Ammon's horn (tissue), 1 donor: Measurements from ENCODE around the gene PKHD1.
"Not testable (repeated sequence)": the region's sequence is repeated elsewhere in the genome, so short reads cannot be mapped to it uniquely, and the experiment has no call there.

ENCODE experiments used
- DNase-seq: peaks from one replicate; pipeline ENCODE4 v3.0.0-alpha.2; 2016; ENCODE audit warnings: low spot score

PKHD1 gene

DNA sequence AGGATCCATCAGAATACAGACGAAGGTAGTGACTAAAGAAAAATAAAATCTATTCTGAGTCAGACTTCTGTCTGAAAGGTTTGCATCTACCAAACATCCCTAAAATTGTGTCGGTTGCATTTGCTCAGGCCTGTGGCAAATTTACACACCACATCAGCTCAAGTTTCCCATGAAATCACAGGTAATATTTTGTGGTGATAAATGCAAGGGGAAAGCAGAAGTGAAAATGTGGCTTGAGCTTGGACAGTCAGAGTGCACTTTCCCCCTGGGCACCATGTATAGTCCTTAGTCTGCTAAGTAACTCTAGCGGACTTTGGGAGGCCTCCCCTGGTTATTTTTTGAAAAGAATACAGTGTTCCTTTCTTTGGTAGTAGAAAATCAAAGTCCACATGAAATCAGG, 159.1 kb downstream of the PKHD1 start:
- DNase-seq = no peak

DNA sequence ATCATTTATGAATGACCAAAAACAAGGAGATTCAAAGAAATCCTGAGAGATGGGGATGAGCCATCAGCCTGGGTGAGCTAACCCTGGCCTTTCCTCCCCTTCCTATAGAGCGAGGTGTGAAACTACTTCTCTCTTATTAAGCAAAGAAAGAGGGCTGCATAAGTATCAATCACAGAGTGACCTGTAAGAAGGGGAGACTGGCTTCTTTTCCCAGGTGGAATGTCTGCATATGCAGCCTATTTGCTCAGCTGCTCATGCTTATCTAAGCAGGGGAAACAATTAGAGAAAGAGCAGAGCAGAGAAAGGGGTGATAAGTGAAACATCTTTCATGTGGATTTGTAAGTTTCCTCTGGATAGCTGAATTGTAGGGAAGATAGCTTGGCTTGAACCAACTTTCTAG, 160.0 kb downstream of the PKHD1 start:
- DNase-seq = no peak

DNA sequence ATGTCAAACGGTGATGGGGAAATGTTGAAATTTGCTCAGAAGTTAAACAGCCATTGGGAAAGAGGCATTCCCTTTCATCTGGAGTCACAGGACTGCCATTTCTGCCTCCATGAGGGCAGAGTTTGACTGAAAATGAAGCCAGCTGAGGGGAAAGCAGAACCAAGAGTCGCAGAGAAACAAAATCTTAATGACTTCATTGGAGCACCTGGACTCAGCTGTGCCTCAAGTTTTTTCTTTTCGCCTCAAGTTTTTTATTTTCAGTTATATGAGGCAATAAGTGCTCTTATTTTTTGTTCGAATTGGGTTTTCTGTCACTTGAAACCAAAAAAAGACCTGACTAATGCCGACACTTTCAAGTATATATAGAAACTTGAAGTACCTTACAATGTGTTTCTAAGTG, 161.3 kb downstream of the PKHD1 start:
- DNase-seq = no peak

DNA sequence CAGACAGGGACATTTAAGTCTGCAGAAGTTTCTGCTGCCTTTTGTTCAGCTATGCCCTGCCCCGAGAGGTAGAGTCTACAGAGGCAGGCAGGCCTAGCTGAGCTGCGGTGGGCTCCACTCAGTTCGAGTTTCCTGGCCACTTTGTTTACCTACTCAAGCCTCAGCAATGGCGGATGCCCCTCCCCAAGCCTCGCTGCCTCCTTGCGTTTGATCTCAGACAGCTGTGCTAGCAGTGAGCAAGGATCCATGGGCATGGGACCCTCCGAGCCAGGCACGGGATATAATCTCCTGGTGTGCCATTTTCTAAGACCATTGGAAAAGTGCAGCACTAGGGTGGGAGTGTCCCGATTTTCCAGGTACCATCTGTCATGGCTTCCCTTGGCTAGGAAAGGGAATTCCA, 164.9 kb downstream of the PKHD1 start:
- DNase-seq = not testable (repeated sequence)

DNA sequence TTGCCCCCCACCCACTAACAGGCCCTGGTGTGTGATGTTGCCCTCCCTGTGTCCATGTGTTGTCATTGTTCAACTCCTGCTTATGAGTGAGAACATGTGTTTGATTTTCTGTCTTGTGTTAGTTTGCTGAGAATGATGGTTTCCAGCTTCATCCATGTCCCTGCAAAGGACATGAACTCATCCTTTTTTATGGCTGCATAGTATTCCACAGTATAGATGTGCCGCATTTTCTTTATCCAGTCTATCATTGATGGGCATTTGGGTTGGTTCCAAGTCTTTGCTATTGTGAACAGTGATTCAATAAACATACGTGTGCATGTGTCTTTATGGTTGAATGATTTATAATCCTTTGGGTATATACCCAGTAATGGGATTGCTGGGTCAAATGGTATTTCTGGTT, 169.1 kb downstream of the PKHD1 start:
- not testable (repeated sequence) for DNase-seq

DNA sequence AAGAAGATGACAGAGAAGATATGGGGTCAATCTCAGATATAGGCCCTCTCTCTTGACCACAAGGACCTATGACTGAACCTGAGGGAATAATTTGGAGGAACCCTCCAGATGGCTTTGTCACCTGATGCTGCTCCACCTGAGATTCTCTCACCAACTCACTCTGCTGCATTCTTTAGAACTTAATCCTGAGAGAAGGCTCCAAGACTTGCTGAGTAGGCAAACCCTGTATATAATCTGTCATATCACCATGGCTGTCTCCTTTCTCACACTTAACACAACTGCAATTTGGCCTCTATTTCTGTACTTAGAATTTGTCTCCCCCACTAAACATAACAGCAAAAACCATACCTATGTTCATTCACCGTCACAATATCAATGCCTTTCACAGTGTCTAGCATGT, 172.3 kb downstream of the PKHD1 start:
- no peak for DNase-seq

DNA sequence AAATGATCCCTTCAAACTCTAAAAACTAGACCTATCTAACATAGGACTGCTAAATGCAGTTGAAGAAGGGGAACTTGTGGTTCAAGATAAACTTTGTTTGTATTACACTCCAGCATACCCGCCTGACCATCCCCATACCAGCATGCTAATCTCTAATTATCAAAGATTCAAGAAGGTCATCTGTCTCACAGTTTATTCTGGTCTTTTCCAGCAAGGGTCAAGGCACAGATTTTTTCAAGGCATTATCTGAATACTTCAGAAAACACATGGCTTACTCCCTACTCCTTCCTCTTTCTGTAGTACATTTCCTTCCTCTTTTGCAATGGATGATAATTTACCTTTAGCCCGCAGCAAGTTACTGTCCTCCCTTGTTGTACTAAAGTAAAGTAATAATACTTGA, 174.1 kb downstream of the PKHD1 start:
- no peak for DNase-seq

DNA sequence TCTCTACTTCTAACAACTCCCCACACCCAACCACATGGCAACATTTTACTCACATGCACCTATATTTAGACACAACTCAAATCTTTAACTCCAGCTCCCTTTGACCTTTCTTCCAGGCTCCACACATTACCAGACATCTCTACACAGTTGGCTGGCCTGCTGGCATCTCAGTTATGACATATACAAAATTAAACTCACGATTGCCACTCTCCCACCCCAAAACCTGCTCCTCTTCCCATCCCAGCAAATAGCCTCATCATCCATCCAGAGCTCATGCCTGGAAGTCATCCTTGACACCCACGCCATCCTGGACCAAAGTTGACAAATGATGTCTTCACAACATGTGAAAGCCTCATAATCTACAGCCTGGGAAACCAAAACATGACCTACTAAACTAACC, 176.6 kb downstream of the PKHD1 start:
- DNase-seq = no peak

DNA sequence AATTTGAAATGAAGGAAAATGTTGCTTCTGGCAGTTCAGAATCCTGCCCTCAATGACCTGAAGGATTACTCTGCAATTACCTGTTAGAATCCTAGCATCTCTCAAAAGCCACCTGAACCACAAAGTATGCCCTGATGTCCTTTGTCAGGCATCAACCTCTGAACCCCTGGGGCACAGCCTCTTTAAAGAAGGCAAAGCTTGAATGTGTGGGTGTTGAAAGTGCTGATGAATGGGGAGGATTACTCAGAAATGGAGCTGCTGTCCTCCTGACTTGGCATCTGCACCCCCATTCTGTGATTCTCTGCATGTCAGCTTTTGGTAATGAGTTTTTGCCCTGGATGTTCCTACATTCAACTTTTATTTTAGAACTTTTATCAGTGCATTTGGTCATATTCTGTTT, 179.2 kb downstream of the PKHD1 start:
- no peak for DNase-seq

DNA sequence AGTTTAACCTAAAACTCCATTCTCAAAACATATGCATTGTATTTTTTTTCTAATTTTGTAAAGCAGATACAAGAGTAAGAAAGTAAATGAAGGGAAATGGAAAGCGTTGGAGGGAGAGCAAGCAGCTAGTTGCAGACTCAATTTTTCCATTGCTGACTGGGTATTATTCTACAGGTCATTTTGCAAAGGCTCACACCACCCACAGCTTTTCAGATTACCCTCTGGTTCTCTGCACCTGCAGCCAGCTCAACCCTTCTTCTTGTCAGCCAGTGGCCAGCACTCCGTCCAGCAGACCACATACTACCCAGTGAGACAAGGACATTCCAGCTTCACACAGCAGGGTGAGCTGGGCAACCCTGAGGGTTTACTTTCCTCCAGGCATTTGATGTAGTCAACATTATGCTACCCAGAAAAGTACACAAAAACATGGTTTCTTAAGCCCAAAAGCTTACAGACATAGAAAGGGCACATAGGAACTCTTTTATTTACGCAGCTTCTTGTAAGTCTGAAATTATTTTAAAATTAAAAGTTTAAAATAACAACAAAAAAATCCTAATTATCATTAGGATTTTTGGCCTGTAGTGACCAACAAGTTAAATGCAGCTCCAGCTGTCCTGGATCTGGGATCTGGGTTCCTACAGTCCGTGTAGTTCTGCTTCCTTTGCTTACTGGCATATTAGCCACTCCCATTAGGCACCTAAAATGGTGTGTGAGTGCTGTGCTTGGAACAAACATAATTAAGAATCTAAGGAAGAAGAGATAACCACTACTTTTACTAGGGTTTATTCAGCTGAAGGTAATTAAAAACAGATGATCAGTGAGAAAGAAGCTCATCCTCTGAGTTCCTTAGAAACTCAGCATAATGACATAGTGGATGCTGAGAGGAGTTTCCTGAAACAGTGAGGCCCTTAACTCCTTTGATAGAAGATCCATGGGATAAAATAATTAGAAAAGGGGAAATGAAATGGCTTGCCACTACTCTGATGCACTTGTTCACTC, 185.3 kb downstream of the PKHD1 start:
- no peak for DNase-seq

DNA sequence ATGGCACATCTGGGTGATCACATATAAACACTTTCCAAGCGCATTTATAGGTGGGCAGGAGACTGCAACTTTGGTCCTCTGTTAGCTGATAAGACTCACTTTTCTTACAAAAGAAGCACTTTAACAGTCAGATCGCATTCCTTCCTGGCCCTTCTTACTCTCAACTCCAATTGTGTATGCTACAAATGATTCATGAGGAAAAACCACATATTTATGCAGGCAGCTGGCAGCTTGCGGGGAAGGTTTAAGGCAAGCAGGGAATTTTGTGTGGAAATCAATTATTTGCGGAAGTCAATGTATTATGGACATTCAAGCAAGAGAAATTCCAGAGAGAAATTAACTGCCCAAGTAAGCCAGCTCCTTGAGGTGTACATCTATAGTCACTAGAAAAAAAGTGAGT, 194.0 kb downstream of the PKHD1 start:
- DNase-seq = no peak

DNA sequence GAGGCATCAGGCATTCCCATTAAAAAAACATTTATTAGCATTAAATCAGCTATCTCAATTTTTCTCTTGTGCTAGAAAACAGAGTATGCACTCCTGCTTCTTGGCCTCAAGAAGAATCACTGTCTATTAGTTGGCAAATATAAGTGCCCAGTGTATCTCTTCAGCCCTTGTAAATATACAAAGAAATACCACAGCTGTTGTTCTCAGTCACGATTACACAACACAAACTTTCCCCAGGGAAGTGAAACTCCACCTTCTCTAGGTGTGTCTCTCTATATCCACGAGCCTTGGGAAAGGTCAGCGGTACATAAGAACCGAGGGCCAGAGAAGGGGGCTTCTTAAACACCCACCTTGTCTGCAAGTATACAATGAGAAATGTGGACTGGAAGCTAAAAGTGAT, 194.7 kb downstream of the PKHD1 start:
- DNase-seq = no peak

DNA sequence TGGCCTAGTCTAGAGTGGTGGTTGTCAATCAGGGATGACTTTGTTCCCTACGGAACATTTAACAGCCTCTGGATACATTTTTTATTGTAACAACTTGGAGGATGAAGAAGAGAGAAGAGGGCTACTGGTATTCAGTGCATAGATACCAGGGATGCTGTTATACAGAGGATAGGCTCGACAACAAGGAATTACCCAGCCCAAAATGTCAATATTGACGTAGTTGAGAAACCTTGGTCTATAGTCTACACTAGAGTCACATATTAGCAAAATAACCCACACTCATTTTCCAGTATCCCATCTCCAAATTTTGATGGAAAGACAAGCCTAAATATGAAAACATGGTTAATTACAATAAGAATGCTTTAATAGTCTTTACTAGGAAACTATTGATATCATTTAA, 195.1 kb downstream of the PKHD1 start:
- no peak for DNase-seq

DNA sequence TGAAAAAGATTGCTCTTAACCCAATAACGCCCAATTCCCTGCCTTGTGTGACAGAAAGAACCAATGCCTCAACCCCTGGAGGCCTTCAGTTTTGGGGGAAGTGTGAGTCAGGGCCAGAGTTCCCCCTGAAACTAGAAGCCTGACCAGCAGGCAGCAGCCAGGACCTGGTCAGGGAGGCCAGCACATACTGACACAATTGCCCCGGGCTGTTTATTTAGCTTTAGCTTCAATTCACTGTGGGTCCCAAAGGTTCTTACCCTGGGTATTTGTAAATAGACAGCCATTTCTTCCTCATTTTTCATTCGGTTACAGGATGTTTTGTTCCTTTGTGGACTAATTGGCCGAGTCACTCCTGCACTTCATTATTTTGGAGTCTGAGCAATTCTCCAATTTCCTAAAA, 195.6 kb downstream of the PKHD1 start:
- DNase-seq = no peak

DNA sequence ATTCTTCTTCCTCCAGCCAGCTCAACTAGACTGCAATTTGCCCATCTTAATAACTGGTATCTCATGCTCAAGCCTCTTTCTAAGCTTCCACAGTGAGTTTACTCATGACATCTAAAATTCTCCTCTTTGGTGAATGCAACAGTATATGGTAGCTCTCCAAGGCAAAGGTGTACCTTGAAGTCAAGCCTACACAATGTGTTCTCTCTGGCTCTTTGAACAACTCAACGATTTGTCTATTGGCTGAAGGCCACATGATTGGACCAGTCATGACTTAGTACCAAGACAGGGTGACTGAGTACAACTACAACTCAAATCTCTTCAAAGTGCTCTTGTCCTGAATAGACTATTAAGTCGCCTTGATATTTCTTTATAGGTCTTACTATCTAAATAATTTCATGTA, 199.6 kb downstream of the PKHD1 start:
- no peak for DNase-seq

DNA sequence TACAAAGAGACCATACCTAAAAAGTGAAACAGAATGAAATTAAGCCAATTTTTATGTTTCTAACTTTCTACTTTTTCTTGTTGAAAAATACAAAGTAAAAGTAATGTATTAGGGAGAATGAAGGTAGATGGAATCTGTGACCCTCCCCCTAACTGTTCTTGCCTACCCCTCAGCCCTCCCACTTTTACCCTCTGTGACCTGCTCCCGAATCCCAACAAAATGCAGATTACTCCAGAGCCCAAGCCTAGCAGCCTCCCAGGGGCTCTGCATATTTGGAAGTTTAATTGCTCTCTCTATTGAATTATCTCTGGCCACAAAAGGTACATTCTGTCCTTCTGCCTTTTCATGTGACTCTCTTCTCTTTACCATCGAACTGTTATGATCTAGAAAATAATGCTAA, 201.5 kb downstream of the PKHD1 start:
- DNase-seq = no peak

DNA sequence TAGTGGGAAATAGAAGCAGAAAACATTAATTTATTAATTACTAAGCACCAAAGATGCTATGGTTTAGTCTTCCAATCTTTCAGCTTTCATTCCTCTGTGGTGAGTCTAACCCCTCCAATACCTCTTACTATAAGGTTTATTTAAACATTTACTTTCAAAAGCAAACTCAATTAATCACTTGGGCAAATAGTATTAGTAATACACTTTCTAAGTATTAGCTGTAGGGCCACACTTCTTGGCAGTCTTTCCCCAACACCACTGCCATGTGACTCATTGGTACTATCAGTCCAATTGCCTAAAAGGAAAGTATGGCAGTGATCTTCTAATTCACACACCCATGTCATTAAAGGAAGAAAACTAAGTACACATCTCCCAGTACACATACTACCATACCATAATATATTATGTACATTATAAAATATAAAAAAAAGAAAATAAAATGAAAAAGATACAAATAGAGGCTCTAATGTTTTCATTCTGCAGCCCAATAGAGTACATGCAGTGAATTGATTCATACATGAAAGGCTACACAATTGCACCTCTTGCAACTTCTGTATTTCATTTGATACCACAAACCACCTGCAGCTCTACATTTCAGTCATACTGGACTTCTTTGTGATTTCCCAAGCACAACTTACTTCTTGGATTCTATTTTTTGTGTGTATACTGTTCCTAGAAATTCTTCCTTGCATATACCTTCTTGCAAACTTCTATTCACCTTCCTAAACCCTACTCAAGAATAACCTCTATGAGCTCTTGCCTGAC, 218.6 kb downstream of the PKHD1 start:
- no peak for DNase-seq

DNA sequence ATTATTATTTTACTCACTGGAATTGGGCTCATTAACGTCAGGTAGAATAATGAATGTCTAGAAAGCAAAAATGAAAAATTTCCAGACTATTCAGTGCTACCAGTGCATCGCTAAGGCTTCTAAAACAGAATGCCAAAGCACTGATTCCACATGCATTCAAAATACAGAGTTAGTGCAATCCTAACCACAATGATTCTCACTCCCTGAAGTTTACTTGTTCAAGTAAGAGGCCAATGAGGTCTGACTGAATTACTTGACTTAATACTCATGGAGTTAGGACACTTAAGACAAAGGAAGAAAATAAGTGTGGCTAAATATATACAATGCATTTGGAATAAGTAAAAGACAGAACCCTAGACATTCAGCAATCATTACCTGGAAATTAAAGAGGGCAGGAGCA, 220.5 kb downstream of the PKHD1 start:
- no peak for DNase-seq

DNA sequence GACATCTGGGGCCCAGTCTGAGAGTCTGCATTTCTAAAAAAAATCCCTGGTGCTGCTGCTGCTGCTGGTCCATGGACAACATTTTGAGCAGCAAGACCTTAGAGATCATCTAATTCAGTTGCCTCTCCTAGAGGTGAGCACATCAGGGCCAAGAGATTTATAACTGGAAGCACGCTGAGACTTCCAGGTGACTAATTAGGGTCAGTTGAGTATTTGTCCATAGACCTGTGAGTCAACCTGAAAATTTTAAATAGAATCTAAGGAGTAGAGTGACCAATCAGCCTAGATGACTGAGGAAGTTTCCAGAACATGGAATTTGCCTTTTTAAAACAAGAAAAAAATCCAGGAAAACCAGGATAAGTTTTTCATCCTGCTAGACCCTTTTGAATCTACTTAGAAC, 221.4 kb downstream of the PKHD1 start:
- DNase-seq = no peak

DNA sequence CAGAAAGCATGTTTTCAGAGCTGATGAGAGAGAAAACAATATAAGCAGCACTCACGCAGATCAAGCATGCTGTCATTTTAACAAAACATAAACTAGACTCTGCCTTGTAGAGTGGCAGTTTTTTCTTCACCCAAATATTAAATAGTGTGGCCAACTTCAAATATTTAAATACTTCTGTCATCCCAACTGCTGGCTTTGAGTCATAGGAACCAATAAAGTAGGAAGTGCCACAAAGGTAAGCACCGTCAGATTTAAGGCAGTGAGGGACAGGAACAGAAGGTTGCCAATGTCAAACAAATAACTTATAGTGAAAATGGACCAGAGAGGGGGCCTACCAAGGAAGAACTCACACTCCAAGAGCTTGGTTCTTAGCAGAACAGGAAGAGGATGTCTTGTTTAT, 222.2 kb downstream of the PKHD1 start:
- DNase-seq = no peak

DNA sequence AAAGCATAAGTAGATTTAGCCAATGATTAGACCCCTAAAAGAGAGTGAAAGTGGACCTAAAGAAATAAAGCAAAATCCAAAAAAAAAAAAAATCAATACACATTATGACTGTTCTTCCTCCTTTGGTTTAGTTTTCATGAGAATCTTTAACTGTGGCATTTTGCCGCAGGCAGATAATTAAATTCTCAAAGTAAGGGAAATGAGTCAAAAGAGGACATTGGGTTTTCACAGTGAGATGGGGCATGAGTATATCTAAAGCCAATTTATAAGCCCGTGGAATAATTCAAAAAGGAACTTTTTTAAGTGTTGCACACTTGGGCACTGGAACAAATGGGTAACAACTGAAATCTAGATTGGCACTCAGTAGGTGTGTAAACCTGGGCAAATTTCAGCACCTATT, 230.3 kb downstream of the PKHD1 start:
- no peak for DNase-seq

DNA sequence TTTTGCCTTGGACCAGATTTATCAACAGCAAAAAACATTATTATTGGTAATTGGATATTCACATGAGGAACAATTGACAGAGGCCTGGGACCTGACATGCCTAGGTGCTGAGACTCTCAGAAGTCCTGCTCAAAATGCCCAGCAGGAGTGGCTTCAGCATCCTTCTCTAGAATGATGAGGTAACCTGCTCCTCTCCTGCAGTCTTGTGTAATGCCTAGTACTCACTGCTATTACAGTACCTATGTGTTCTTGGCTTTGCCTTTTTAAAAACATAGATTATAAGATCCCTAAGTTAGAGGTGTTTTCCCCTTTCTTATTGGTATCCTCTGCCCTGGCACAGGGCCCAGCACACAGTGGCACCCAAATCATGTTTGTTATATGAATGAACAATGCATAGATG, 230.9 kb downstream of the PKHD1 start:
- DNase-seq = no peak
